K562 (cell line): Measurements from ENCODE around the gene CDT1.

Experiments
- CEBPB ChIP-seq: fragments of 450-650 bp; IDR thresholded peaks from 2 replicates; pipeline ENCODE4 v1.6.1; 2016; ENCODE audit warnings: missing genetic modification characterization, missing compliant biosample characterization
- CTCF ChIP-seq, 3 experiments: IDR thresholded peaks in 2 of 3; conservative IDR thresholded peaks in 1 of 3; 2 replicates each; pipeline ENCODE4 v1.5.1; 2011 to 2012; ENCODE audit warnings: low read length in 3 of 3, mild to moderate bottlenecking in 3 of 3, control low read depth in 2 of 3, improper control_type of control experiment in 1 of 3, inconsistent platforms in 1 of 3, low read depth in 1 of 3, mixed read lengths in 1 of 3, moderate library complexity in 1 of 3; ENCODE audit not compliant: insufficient read depth in 2 of 3
- FOXJ2 ChIP-seq: fragments of 200-800 bp; sonication (Bioruptor generic); IDR thresholded peaks from 2 replicates; pipeline ENCODE4 v1.6.1; 2016; ENCODE audit warnings: missing genetic modification characterization, missing compliant biosample characterization
- HMG20A ChIP-seq: fragments of 450-650 bp; formaldehyde crosslinking; conservative IDR thresholded peaks from 2 replicates; pipeline ENCODE4 v1.4.0; 2020; ENCODE audit warnings: mild to moderate bottlenecking, mixed read lengths
- JUND ChIP-seq, 2 experiments: IDR thresholded peaks; 2 replicates in 1 of 2; 3 replicates in 1 of 2; pipeline ENCODE4 v1.6.1; 2011; ENCODE audit warnings: borderline replicate concordance in 2 of 2, low read depth in 2 of 2, low read length in 2 of 2, improper control_type of control experiment in 1 of 2, missing biosample characterization in 1 of 2, missing genetic modification characterization in 1 of 2, missing genetic modification reagents in 1 of 2
- POLR2A ChIP-seq: fragments of 450-650 bp; conservative IDR thresholded peaks from 2 replicates; pipeline ENCODE4 v1.6.1; 2016
- POLR2AphosphoS5 ChIP-seq: IDR thresholded peaks from 2 replicates; pipeline ENCODE4 v1.6.1; 2011; ENCODE audit warnings: mild to moderate bottlenecking, low read depth, low read length, moderate library complexity; ENCODE audit not compliant: control insufficient read depth, insufficient read depth
- REST ChIP-seq, 2 experiments: fragments of 450-650 bp; formaldehyde crosslinking in 1 of 2; IDR thresholded peaks; 2 replicates each; pipeline versions ENCODE4 v1.4.0 to v1.6.1; 2014 to 2020; ENCODE audit warnings: mild to moderate bottlenecking in 2 of 2, borderline replicate concordance in 1 of 2, low read depth in 1 of 2
- SREBF1 ChIP-seq: fragments of 150-350 bp; IDR thresholded peaks from 2 replicates; pipeline ENCODE4 v1.6.1; 2014; ENCODE audit warnings: antibody characterized with exemption, low read depth, low read length, borderline replicate concordance
- TAF15 ChIP-seq: fragments of 200-400 bp; formaldehyde crosslinking; IDR thresholded peaks from 2 replicates; pipeline ENCODE4 v1.6.1; 2017; ENCODE audit warnings: mild to moderate bottlenecking, low read depth, low read length, moderate library complexity
- ZNF609 ChIP-seq: sonication (generic); formaldehyde crosslinking; IDR thresholded peaks from 2 replicates; pipeline ENCODE4 v1.8.1; 2023; ENCODE audit warnings: missing genetic modification reagents, mild to moderate bottlenecking, borderline replicate concordance

- TF ChIP-seq CEBPB (tag) = no peak
- no peak for TF ChIP-seq FOXJ2
- TF ChIP-seq ZNF609 (CRISPR knock-in tag) = no peak
- no peak for TF ChIP-seq CTCF (IDR thresholded peaks at IDR 0.05 in 2 of 3, conservative IDR thresholded peaks at IDR 0.05 in 1 of 3; ENCODE audit: insufficient read depth in 2 of 3, low read depth in 1 of 3, low read length in 3 of 3)
- no peak for TF ChIP-seq REST (IDR thresholded peaks at IDR 0.05; ENCODE audit: borderline replicate concordance)
- TF ChIP-seq REST (CRISPR knock-in tag; IDR thresholded peaks at IDR 0.05; ENCODE audit: low read depth) = no peak
- TF ChIP-seq POLR2AphosphoS5 = no peak
- TF ChIP-seq SREBF1 = no peak
- TF ChIP-seq POLR2A = no peak
- TF ChIP-seq HMG20A (CRISPR knock-in tag) = no peak
- TF ChIP-seq JUND (IDR thresholded peaks at IDR 0.05; ENCODE audit: borderline replicate concordance, low read depth, low read length) = no peak
- no peak for TF ChIP-seq JUND (tag; IDR thresholded peaks at IDR 0.05; ENCODE audit: borderline replicate concordance, low read depth, low read length)
- TF ChIP-seq TAF15 = no peak
Observed at GRCh38 chr16:88822281-88823040, 18.9 kb downstream of the CDT1 start.
